SK-N-MC (cell line): ENCODE data around the gene GGPS1.
"Not testable (repeated sequence)": the region's sequence is repeated elsewhere in the genome, so short reads cannot be mapped to it uniquely, and the experiment has no call there.

Source experiments
- DNase-seq: peaks from one replicate; pipeline ENCODE4 v3.0.0-alpha.2; 2011; ENCODE audit warnings: low read depth, low spot score
- H3K27ac ChIP-seq: fragments of 200-600 bp; sonication (generic); 2 replicates; pipeline ENCODE4 v1.5.1; 2016; ENCODE audit warnings: mixed run types
- H3K36me3 ChIP-seq: fragments of 200-600 bp; sonication (generic); 2 replicates; pipeline ENCODE4 v1.6.1; 2017; ENCODE audit warnings: antibody characterized with exemption, low read length, mixed read lengths; ENCODE audit not compliant: insufficient read depth
- H3K4me3 ChIP-seq: fragments of 200-600 bp; sonication (generic); 2 replicates; pipeline ENCODE4 v1.5.1; 2016
- H3K9ac ChIP-seq: fragments of 200-600 bp; sonication (generic); 2 replicates; pipeline ENCODE4 v1.8.0; 2017; ENCODE audit warnings: mixed run types, mixed read lengths; ENCODE audit not compliant: insufficient read length
- H3K9me3 ChIP-seq: fragments of 200-600 bp; sonication (generic); 2 replicates; pipeline ENCODE4 v1.6.1; 2017; ENCODE audit warnings: low read depth, mild to moderate bottlenecking, antibody characterized with exemption, low read length, moderate library complexity, mixed read lengths
- EZH2 ChIP-seq: fragments of 200-600 bp; sonication (generic); IDR thresholded peaks from one replicate; pipeline ENCODE4 v1.6.1; 2017; ENCODE audit warnings: antibody characterized with exemption
- FOXP2 ChIP-seq: optimal IDR thresholded peaks from 2 replicates; pipeline ENCODE3; 2011; ENCODE audit warnings: mild to moderate bottlenecking, moderate library complexity; ENCODE audit not compliant: insufficient read depth; ENCODE audit errors: extremely low read length, control extremely low read depth
- POLR2AphosphoS5 ChIP-seq: IDR thresholded peaks from 2 replicates; pipeline ENCODE4 v1.6.1; 2012; ENCODE audit warnings: mild to moderate bottlenecking, low read depth, low read length, borderline replicate concordance

The GGPS1 gene

GRCh38 chr1:235342039-235342438, 13.7 kb downstream of the GGPS1 start:
- no peaks in the 10 kb centered on the region for H3K9me3 ChIP-seq
- DNase-seq, result no peak
- TF ChIP-seq EZH2 (no peak), POLR2AphosphoS5 (no peak), FOXP2 (no peak)

GRCh38 chr1:235342471-235342870, 14.1 kb downstream of the GGPS1 start:
- TF ChIP-seq EZH2 (no peak), FOXP2 (no peak)
- no peaks in the 10 kb centered on the region for H3K9me3 ChIP-seq
- peaks cover 20% of the 10 kb centered on the region for H3K36me3 ChIP-seq
- H3K9ac ChIP-seq, result no peak overlapping the region
- H3K4me3 ChIP-seq, result no peak overlapping the region
- H3K27ac ChIP-seq, result 0 out of 2 replicates have a peak overlapping the region, but pooled peaks have one; percentile 3
- DNase-seq, result no peak

More at GRCh38 chr1:235342039-235342438, 13.7 kb downstream of the GGPS1 start:
- Histone ChIP-seq H3K36me3 (peaks cover 25% of the 10 kb centered on the region), H3K4me3 (no peak overlapping the region), H3K9ac (no peak overlapping the region), H3K27ac (0 out of 2 replicates have a peak overlapping the region, but pooled peaks have one; percentile 3)

GRCh38 chr1:235343726-235344125, 15.4 kb downstream of the GGPS1 start:
- no peak overlapping the region for H3K27ac ChIP-seq
- no peak overlapping the region for H3K9ac ChIP-seq
- TF ChIP-seq EZH2, result no peak
- no peak for TF ChIP-seq FOXP2
- no peak for TF ChIP-seq POLR2AphosphoS5
- DNase-seq, result no peak
- H3K4me3 ChIP-seq, result no peak overlapping the region
- H3K9me3 ChIP-seq, result no peaks in the 10 kb centered on the region
- H3K36me3 ChIP-seq, result peaks cover 13% of the 10 kb centered on the region

GRCh38 chr1:235351441-235351840, 23.1 kb downstream of the GGPS1 start:
- Histone ChIP-seq H3K9me3 (no peaks in the 10 kb centered on the region), H3K4me3 (no peak overlapping the region), H3K9ac (no peak overlapping the region), H3K36me3 (no peaks in the 10 kb centered on the region), H3K27ac (no peak overlapping the region)
- no peak for DNase-seq
- TF ChIP-seq FOXP2 (no peak), EZH2 (no peak), POLR2AphosphoS5 (no peak)

- TF ChIP-seq FOXP2 (no peak), EZH2 (no peak), POLR2AphosphoS5 (no peak)
These were observed 23.5 kb downstream of the GGPS1 start for GRCh38 chr1:235351898-235352297.

GRCh38 chr1:235357485-235358373, 29.4 kb downstream of the GGPS1 start:
- no peaks in the 10 kb centered on the region for H3K9me3 ChIP-seq
- TF ChIP-seq EZH2 (no peak), FOXP2 (no peak), POLR2AphosphoS5 (no peak)
- no peak for DNase-seq
- H3K4me3 ChIP-seq, result no peak overlapping the region
- H3K9ac ChIP-seq, result no peak overlapping the region
- no peak overlapping the region for H3K27ac ChIP-seq
- H3K36me3 ChIP-seq, result no peaks in the 10 kb centered on the region

More at GRCh38 chr1:235351898-235352297, 23.5 kb downstream of the GGPS1 start:
- Histone ChIP-seq H3K36me3 (no peaks in the 10 kb centered on the region), H3K9me3 (no peaks in the 10 kb centered on the region), H3K4me3 (no peak overlapping the region), H3K27ac (no peak overlapping the region), H3K9ac (no peak overlapping the region)
- DNase-seq, result no peak

- H3K4me3 ChIP-seq, result no peak overlapping the region
- H3K27ac ChIP-seq, result no peak overlapping the region
- H3K9ac ChIP-seq, result no peak overlapping the region
- no peaks in the 10 kb centered on the region for H3K9me3 ChIP-seq
- no peaks in the 10 kb centered on the region for H3K36me3 ChIP-seq
- TF ChIP-seq FOXP2 (no peak), POLR2AphosphoS5 (no peak)
- DNase-seq, result no peak
These were observed 30.5 kb downstream of the GGPS1 start for GRCh38 chr1:235358899-235359298.

GRCh38 chr1:235364189-235364588, 35.8 kb downstream of the GGPS1 start:
- H3K9ac ChIP-seq, H3K27ac ChIP-seq, H3K4me3 ChIP-seq, H3K9me3 ChIP-seq, DNase-seq, H3K36me3 ChIP-seq: not testable (repeated sequence)

GRCh38 chr1:235366286-235366685, 37.9 kb downstream of the GGPS1 start:
- Histone ChIP-seq H3K9me3 (no peaks in the 10 kb centered on the region), H3K4me3 (no peak overlapping the region), H3K9ac (no peak overlapping the region), H3K27ac (no peak overlapping the region), H3K36me3 (no peaks in the 10 kb centered on the region)
- no peak for DNase-seq
- no peak for TF ChIP-seq FOXP2
- TF ChIP-seq POLR2AphosphoS5, result no peak
- no peak for TF ChIP-seq EZH2
